GM21390 (cell line): Measurements from ENCODE around the gene YWHAG.
"Not testable (repeated sequence)": the region's sequence is repeated elsewhere in the genome, so short reads cannot be mapped to it uniquely, and the experiment has no call there.

Source experiments
- ATAC-seq: cut with Tn5 transposase; IDR thresholded peaks from one replicate; pipeline ENCODE4 v1.9.1; 2021; ENCODE audit not compliant: unreplicated experiment

Gene YWHAG

GRCh38 chr7:76381814-76382213, 23.0 kb upstream of the YWHAG start:
- ATAC-seq: no peak

DNA sequence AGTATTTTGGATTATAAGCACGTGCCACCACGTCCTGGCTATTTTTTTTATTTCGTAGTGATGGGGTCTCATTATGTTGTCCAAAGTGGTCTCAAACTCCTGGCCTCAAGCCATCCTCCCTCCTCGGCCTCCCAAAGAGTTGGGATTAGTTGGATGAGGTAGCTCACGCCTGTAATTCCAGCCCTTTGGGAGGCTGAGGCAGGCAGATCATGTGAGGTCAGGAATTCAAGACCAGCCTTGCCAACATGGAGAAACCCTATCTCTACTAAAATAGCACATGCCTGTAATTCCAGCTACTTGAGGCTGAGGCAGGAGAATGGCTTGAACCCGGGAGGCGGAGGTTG, 21.8 kb upstream of the YWHAG start:
- ATAC-seq: no peak

GRCh38 chr7:76377186-76377918, 18.6 kb upstream of the YWHAG start:
- no peak for ATAC-seq

- ATAC-seq: no peak
Observed at GRCh38 chr7:76375251-76375650, 16.5 kb upstream of the YWHAG start.

- ATAC-seq: no peak
Observed at GRCh38 chr7:76372984-76373833, 14.4 kb upstream of the YWHAG start.

GRCh38 chr7:76371396-76371795, 12.6 kb upstream of the YWHAG start:
- ATAC-seq: no peak

GRCh38 chr7:76369018-76369417, 10.2 kb upstream of the YWHAG start:
- no peak for ATAC-seq

- ATAC-seq: no peak
Observed at GRCh38 chr7:76368190-76368589, 9.4 kb upstream of the YWHAG start.

- no peak for ATAC-seq
Observed at GRCh38 chr7:76364198-76364584, 5.4 kb upstream of the YWHAG start.

GRCh38 chr7:76363754-76364153, 5.0 kb upstream of the YWHAG start:
- ATAC-seq: not testable (repeated sequence)

GRCh38 chr7:76359978-76360638, 1.3 kb upstream of the YWHAG start:
- ATAC-seq: no peak

- peak; percentile 89 for ATAC-seq
Observed at GRCh38 chr7:76359111-76359977, 553 bp upstream of the YWHAG start.

- ATAC-seq: peak; percentile 26
Observed at GRCh38 chr7:76358011-76358480, 745 bp downstream of the YWHAG start.

DNA sequence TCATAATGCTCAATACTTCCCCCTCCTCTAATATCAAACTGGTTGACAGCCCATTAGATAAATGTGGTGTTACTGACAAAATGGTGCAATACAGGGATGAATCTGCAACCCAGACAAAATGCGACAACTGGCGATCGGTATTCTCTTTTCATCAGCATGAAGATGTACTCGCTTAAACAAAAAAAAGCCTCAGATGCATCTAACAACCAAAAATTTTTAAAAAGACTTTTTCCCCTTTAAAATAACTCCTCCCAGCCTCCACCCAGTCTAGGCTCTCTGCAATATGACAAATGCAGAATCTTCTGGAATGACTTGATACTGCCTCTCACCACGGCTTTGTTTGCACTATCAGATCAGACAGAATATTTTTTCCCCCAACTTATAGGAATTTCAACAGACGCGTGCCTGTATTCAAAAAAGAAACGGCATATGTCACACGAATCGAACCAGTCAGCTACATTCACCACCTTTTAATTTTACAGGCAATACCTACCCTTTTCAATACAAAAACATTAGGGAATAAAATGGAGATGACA, 1.2 kb downstream of the YWHAG start:
- no peak for ATAC-seq

DNA sequence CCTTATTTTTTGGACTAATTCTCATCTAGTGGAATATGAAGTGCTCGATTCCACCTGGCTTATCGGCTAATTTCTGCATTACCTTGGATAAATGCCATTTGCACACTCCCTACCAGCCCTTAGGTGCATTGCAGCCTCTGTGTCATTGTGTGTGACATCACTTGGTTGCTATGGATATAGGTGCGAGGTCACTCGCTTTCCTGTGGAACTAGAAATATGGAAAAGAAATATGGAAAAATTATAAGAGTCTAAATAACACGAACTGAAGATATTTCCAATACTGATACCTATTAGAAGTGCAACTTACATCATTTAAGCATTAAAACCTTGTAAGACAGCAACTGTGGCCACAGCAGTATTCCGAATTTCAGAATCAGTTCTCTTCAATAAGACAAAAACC, 2.0 kb downstream of the YWHAG start:
- no peak for ATAC-seq

DNA sequence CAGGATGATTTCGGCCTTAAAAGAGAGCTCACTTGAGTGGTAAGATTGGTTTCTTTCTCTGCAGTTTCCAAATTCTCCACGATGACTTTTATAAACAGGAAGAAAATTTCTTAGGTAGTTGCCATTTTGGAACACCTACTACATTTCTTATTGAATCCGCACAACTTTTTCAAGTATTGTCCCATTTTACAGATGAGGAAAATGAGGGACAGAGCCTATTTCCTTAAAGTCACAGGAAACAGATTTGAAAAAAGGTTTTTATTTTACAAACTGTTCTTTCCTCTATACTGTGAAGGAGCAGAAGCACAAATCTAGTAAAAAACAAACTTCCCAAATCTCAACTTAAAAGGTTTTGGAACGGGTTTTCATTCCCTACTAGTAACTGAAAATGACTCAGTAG, 2.7 kb downstream of the YWHAG start:
- no peak for ATAC-seq

DNA sequence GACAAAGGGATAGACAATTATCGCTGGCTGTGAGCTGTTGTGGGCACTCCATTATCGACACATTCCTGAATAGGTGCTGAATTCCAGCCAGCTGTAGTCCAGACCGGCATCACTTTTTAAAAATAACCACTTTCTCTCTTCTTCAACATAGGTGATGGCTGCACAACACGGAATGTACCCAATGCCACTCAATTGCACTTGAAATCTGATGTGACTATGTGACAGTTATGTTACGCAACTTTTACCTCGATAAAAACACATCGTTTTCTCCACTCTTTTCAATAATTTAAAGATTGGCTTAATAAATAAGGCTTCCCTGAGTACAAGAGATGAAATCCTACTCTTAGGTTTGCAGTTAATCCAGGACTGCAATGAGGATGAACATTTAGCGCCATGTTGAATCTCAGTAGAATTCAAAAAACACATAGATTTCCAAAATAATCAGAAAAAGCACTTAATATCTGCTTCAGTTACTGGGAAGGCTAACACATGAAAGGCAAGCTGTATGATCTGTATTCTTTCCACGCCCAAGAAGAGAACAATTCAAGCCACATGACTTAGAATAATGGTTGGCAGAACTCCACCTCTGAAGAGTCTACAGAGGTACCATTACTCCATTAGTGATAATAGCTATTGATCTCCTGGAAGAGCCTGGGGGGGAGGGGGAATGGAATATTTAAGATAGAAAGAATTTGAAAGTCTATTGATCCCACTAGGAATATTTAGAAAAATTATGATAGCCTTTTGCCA, 3.6 kb downstream of the YWHAG start:
- ATAC-seq: no peak

- no peak for ATAC-seq
Observed at GRCh38 chr7:76354516-76354915, 4.3 kb downstream of the YWHAG start.

- no peak for ATAC-seq
Observed at GRCh38 chr7:76353744-76354143, 5.0 kb downstream of the YWHAG start.

- ATAC-seq: no peak
Observed at GRCh38 chr7:76352193-76352592, 6.6 kb downstream of the YWHAG start.
